K562 (cell line): ENCODE results near the gene PUSL1. TPM values are rescaled to one million over a fixed set of nuclear protein-coding genes. Genes with fewer than 3 reads are reported as not detected.

Experiments
- ATAC-seq: fragments of 200-7000 bp; cut with Tn5 transposase; 3 replicates; pipeline ENCODE4 v1.9.1; 2020; ENCODE audit warnings: moderate library complexity
- BruUV-seq: library from RNA; stranded (reverse); fragments of 400-500 nt; replicated peaks from 2 replicates; lab custom pipeline; 2021; lab: Mats Ljungman, UMichigan
- CTCF ChIA-PET: fragments of 300-600 bp; formaldehyde crosslinking; extraction: SDS; loops from one replicate; lab custom pipeline; 2021; ENCODE audit warnings: low intra/inter-chr PET ratio; lab: Yijun Ruan, JAX
- POLR2A ChIA-PET: fragments of 300-600, 350-650 bp; sonication (Branson Sonifier 250); formaldehyde crosslinking; extraction: SDS; loops from one replicate; lab custom pipeline; 2021; ENCODE audit warnings: antibody characterized with exemption, inconsistent platforms; lab: Yijun Ruan, JAX
- DNase-seq, 4 experiments: peaks; one replicate each; pipeline versions ENCODE4 v3.0.0 to v3.0.0-alpha.2; 2011 to 2018; ENCODE audit warnings: low spot score in 3 of 4, mixed read lengths in 3 of 4; ENCODE audit errors: extremely low read depth in 1 of 4
- FAIRE-seq: peaks from 2 replicates; lab custom pipeline; 2011; peaks lifted over from hg19 to GRCh38; lab: Jason Lieb, UNC
- H2AFZ ChIP-seq: 2 replicates; pipeline ENCODE4 v1.6.0; 2011; ENCODE audit warnings: low read depth, low read length, control low read depth, inconsistent platforms
- H3K27ac ChIP-seq: fragments of 200-600 bp; 3 replicates; pipeline ENCODE4 v1.8.0; 2011; ENCODE audit warnings: low read depth, mild to moderate bottlenecking, control low read depth, inconsistent platforms, low read length, moderate library complexity, mixed read lengths; ENCODE audit errors: extremely low read depth
- H3K27me3 ChIP-seq, 2 experiments: fragments of 300-600 bp in 1 of 2; 2 replicates in 1 of 2; 3 replicates in 1 of 2; pipeline versions ENCODE4 v1.6.0 to v1.8.0; 2011; ENCODE audit warnings: inconsistent platforms in 2 of 2, low read length in 2 of 2, mild to moderate bottlenecking in 1 of 2, mixed read lengths in 1 of 2, moderate library complexity in 1 of 2; ENCODE audit not compliant: control insufficient read depth in 2 of 2, insufficient read depth in 2 of 2
- H3K36me3 ChIP-seq: fragments of 300-600 bp; 3 replicates; pipeline ENCODE4 v1.8.0; 2011; ENCODE audit warnings: mild to moderate bottlenecking, low read length, inconsistent platforms; ENCODE audit not compliant: control insufficient read depth, insufficient read depth
- H3K4me1 ChIP-seq, 2 experiments: fragments of 200-600 bp in 1 of 2; replicated peaks in 1 of 2; 2 replicates in 1 of 2; 3 replicates in 1 of 2; pipeline versions ENCODE4 v1.5.1 to v1.8.0; 2011; ENCODE audit warnings: inconsistent platforms in 2 of 2, low read length in 2 of 2, mild to moderate bottlenecking in 1 of 2, mixed read lengths in 1 of 2, moderate library complexity in 1 of 2; ENCODE audit not compliant: control insufficient read depth in 2 of 2, insufficient read depth in 2 of 2
- H3K4me2 ChIP-seq: 2 replicates; pipeline ENCODE4 v1.6.1; 2011; ENCODE audit warnings: low read length, control low read depth, inconsistent platforms, mixed read lengths; ENCODE audit not compliant: insufficient read depth
- H3K4me3 ChIP-seq: fragments of 200-600 bp; sonication (generic), shearing (Covaris generic); 2 replicates; pipeline ENCODE4 v1.5.1; 2016; ENCODE audit warnings: control low read depth, inconsistent platforms
- H3K79me2 ChIP-seq: fragments of 200-600 bp; 3 replicates; pipeline ENCODE4 v1.8.0; 2011; ENCODE audit warnings: low read length, inconsistent platforms; ENCODE audit not compliant: control insufficient read depth, insufficient read depth
- H3K9ac ChIP-seq, 2 experiments: 2 replicates each; pipeline versions ENCODE4 v1.6.0 to v1.6.1; 2011; ENCODE audit warnings: low read depth in 2 of 2, low read length in 2 of 2, control low read depth in 1 of 2, inconsistent platforms in 1 of 2, mild to moderate bottlenecking in 1 of 2, mixed read lengths in 1 of 2; ENCODE audit not compliant: insufficient read depth in 1 of 2
- H3K9me1 ChIP-seq: one replicate; pipeline ENCODE4 v1.6.0; 2011; ENCODE audit warnings: inconsistent platforms, mild to moderate bottlenecking, low read length, moderate library complexity; ENCODE audit not compliant: control insufficient read depth, insufficient read depth
- H3K9me3 ChIP-seq: replicated peaks from 2 replicates; pipeline ENCODE4 v1.5.1; 2011; ENCODE audit warnings: low read depth, low read length, inconsistent platforms; ENCODE audit not compliant: control insufficient read depth, insufficient read depth
- H4K20me1 ChIP-seq: replicated peaks from 2 replicates; pipeline ENCODE4 v1.6.1; 2011; ENCODE audit warnings: low read length, inconsistent platforms, mixed read lengths; ENCODE audit not compliant: control insufficient read depth, insufficient read depth
- POLR2G ChIP-seq: fragments of 200-400 bp; formaldehyde crosslinking; IDR thresholded peaks from 2 replicates; pipeline ENCODE4 v1.6.1; 2017; ENCODE audit warnings: low read depth, mild to moderate bottlenecking, antibody characterized with exemption, low read length, moderate library complexity
- RBFOX2 ChIP-seq: fragments of 200-400 bp; formaldehyde crosslinking; IDR thresholded peaks from 2 replicates; pipeline ENCODE4 v1.6.1; 2017; ENCODE audit warnings: low read depth, mild to moderate bottlenecking, low read length, moderate library complexity
- ZNF121 ChIP-seq: sonication (generic); formaldehyde crosslinking; conservative IDR thresholded peaks from 2 replicates; pipeline ENCODE4 v1.8.0; 2022; ENCODE audit warnings: missing genetic modification reagents
- WGBS: fragments of 100-300 bp; shearing (Covaris generic); methylation state at CpG from one replicate; pipeline ENCODE4 v1.1.6; 2016; ENCODE audit warnings: low coverage, mixed read lengths; ENCODE audit not compliant: insufficient coverage; ENCODE audit errors: missing lambda C conversion rate; 5-methylcytosine and 5-hydroxymethylcytosine counted together
- in situ Hi-C: fragments of 300-500 bp; cut with MboI; formaldehyde crosslinking; loops from 4 replicates; pipeline ENCODE4 v1.15.0; 2018; ENCODE audit warnings: inconsistent platforms, mixed read lengths
- intact Hi-C: fragments of 100-400 bp; cut with micrococcal nuclease; formaldehyde crosslinking; loops from 2 replicates; pipeline ENCODE4 v1.14.2; 2022
- polyA plus RNA-seq, 8 experiments: library from polyadenylated mRNA; depleted of rRNA in 4 of 8; stranded (reverse) in 5 of 8; unstranded in 3 of 8; fragments of >200 nt; fragmentation: Nextera tagmentation in 2 of 8; fragmentation: Illumina TruSeq in 1 of 8; extraction: Ambion mirVana in 2 of 8; extraction: Trizol in 1 of 8; gene quantifications; 2 replicates each; pipeline versions ENCODE4 v1.2.1 to v1.2.3, GENCODE V29; 2011 to 2014; ENCODE audit warnings: inconsistent platforms in 1 of 8, missing spikeins in 1 of 8
- total RNA-seq, 7 experiments: library from RNA; depleted of rRNA in 6 of 7; stranded (reverse); fragments of >200 nt in 6 of 7; fragmentation: Illumina TruSeq in 2 of 7; extraction: Trizol in 2 of 7; gene quantifications; 2 replicates each; pipeline versions ENCODE4 v1.2.1 to v1.2.3, GENCODE V29; 2011 to 2021; ENCODE audit warnings: low replicate concordance in 1 of 7

The PUSL1 gene
- total and polyA plus RNA-seq, 9 of the 15 experiments (the other 6 are each of a cell fraction or from before 2014, with no cell fraction given), result 0.62 to 86.9 (median 13.6) TPM

- no peak overlapping the region for H3K9ac ChIP-seq
- H3K27me3 ChIP-seq, result no peaks in the 10 kb centered on the region
- peaks cover 2% of the 10 kb centered on the region; the same call in 1 of the 2 replicates for H3K9me3 ChIP-seq
- H3K4me2 ChIP-seq, result no peak overlapping the region
- intact Hi-C loops, result no loop called here
- 93% methylated on average over 23 of the region's 26 CpGs for WGBS
- peaks cover 26% of the 10 kb centered on the region; the same call in 1 of the 2 replicates for H4K20me1 ChIP-seq
- peaks cover 0 to 85% of the 10 kb centered on the region in 2 experiments; a peak in 2 of 5 replicates for H3K4me1 ChIP-seq
- TF ChIP-seq POLR2G (peak; percentile 53; the same call in 1 of the 2 replicates), RBFOX2 (peak; percentile 12; the same call in 1 of the 2 replicates), ZNF121 (CRISPR knock-in tag) (no peak)
- CTCF ChIA-PET, result no interaction called here
- POLR2A ChIA-PET, result interaction anchor here (0.6 to 2.1 kb wide), 5 partner anchors 8 to 89 kb away, joined by 3 to 7 read pairs (median 4); no protein-coding TSS in a partner anchor
- DNase-seq, result no peak
- in situ Hi-C loops, result no loop called here
- H3K4me3 ChIP-seq, result no peak overlapping the region
- H3K79me2 ChIP-seq, result peaks cover 2% of the 10 kb centered on the region; the same call in 1 of the 3 replicates
- H3K36me3 ChIP-seq, result peaks cover 69% of the 10 kb centered on the region; the same call in 2 of the 3 replicates
- BruUV-seq, result no TSS peak
- H2AFZ ChIP-seq, result no peak overlapping the region
- no peak overlapping the region for H3K27ac ChIP-seq
- peaks cover 7% of the 10 kb centered on the region for H3K9me1 ChIP-seq
- no peak for ATAC-seq
- FAIRE-seq, result no peak
Observed at GRCh38 chr1:1336446-1336845, 28.0 kb downstream of the PUSL1 start.
